HepG2 (cell line): Measurements from ENCODE around the gene EIF4G2. TPM values are rescaled to one million over a fixed set of nuclear protein-coding genes. Genes with fewer than 3 reads are reported as not detected.

Source experiments
- ASH2L ChIP-seq: fragments of 300-600, 200-600 bp; sonication (generic); IDR thresholded peaks from 2 replicates; pipeline ENCODE4 v1.7.0; 2017; ENCODE audit warnings: low read depth, mild to moderate bottlenecking, moderate library complexity, mixed read lengths, low read length; ENCODE audit not compliant: insufficient read length
- BORCS8-MEF2B ChIP-seq: sonication (generic); formaldehyde crosslinking; IDR thresholded peaks from 2 replicates; pipeline ENCODE4 v1.8.0; 2022; ENCODE audit warnings: mild to moderate bottlenecking, missing genetic modification reagents
- CBX2 ChIP-seq, 2 experiments: fragments of 200-600 bp in 1 of 2; sonication (generic); formaldehyde crosslinking in 1 of 2; IDR thresholded peaks; 2 replicates each; pipeline versions ENCODE4 v1.7.0 to v1.8.1; 2018 to 2022; ENCODE audit warnings: low read depth in 2 of 2, low read length in 1 of 2, mild to moderate bottlenecking in 1 of 2, missing genetic modification reagents in 1 of 2
- FOXA1 ChIP-seq, 2 experiments: fragments of 450-650 bp in 1 of 2; sonication (generic) in 1 of 2; formaldehyde crosslinking in 1 of 2; IDR thresholded peaks; 2 replicates each; pipeline versions ENCODE4 v1.4.0 to v1.6.1; 2016 to 2020; ENCODE audit warnings: missing genetic modification reagents in 1 of 2
- HNRNPLL ChIP-seq: fragments of 200-400 bp; formaldehyde crosslinking; IDR thresholded peaks from 2 replicates; pipeline ENCODE4 v1.6.1; 2017; ENCODE audit warnings: mild to moderate bottlenecking, low read depth, low read length; ENCODE audit not compliant: poor library complexity, severe bottlenecking
- KDM5A ChIP-seq: fragments of 200-600 bp; sonication (generic); IDR thresholded peaks from 2 replicates; pipeline ENCODE4 v1.7.0; 2018; ENCODE audit warnings: antibody characterized with exemption, mild to moderate bottlenecking, low read length, borderline replicate concordance
- MIXL1 ChIP-seq: IDR thresholded peaks from 2 replicates; pipeline ENCODE4 v1.6.1; 2016
- MYNN ChIP-seq: sonication (generic); formaldehyde crosslinking; IDR thresholded peaks from 2 replicates; pipeline ENCODE4 v1.4.0; 2020; ENCODE audit warnings: mild to moderate bottlenecking, low read depth, missing genetic modification reagents
- POLR2A ChIP-seq, 2 experiments: IDR thresholded peaks; 2 replicates each; pipeline ENCODE4 v1.6.1; 2011; ENCODE audit warnings: low read depth in 2 of 2, low read length in 2 of 2, mild to moderate bottlenecking in 1 of 2, moderate library complexity in 1 of 2; ENCODE audit not compliant: insufficient read depth in 1 of 2
- RARA ChIP-seq: IDR thresholded peaks from 2 replicates; pipeline ENCODE4 v1.6.1; 2016; ENCODE audit warnings: missing genetic modification reagents, missing compliant biosample characterization
- SMARCC2 ChIP-seq: fragments of 450-650 bp; IDR thresholded peaks from 2 replicates; pipeline ENCODE4 v1.6.1; 2017; ENCODE audit warnings: antibody characterized with exemption, mild to moderate bottlenecking
- SNAPC4 ChIP-seq: sonication (generic); formaldehyde crosslinking; IDR thresholded peaks from 2 replicates; pipeline ENCODE4 v1.4.0; 2020; ENCODE audit warnings: mild to moderate bottlenecking, missing genetic modification reagents
- SNRNP70 ChIP-seq: fragments of 200-400 bp; formaldehyde crosslinking; IDR thresholded peaks from 2 replicates; pipeline ENCODE4 v1.6.1; 2017; ENCODE audit warnings: mild to moderate bottlenecking, low read depth, low read length, moderate library complexity
- SRSF1 ChIP-seq: fragments of 200-400 bp; formaldehyde crosslinking; optimal IDR thresholded peaks from 2 replicates; pipeline ENCODE3; 2017; ENCODE audit warnings: mild to moderate bottlenecking, low read depth, low read length, moderate library complexity
- ZNF142 ChIP-seq: sonication (generic); formaldehyde crosslinking; IDR thresholded peaks from 2 replicates; pipeline ENCODE4 v1.4.0; 2020; ENCODE audit warnings: missing genetic modification reagents
- ZNF441 ChIP-seq: sonication (generic); formaldehyde crosslinking; IDR thresholded peaks from 2 replicates; pipeline ENCODE4 v1.7.0; 2021; ENCODE audit warnings: missing genetic modification reagents, borderline replicate concordance
- ZNF746 ChIP-seq: sonication (generic); formaldehyde crosslinking; IDR thresholded peaks from 2 replicates; pipeline ENCODE4 v1.8.0; 2022; ENCODE audit warnings: mild to moderate bottlenecking, missing genetic modification reagents
- ZNF780A ChIP-seq: sonication (generic); formaldehyde crosslinking; IDR thresholded peaks from 2 replicates; pipeline ENCODE4 v1.8.0; 2022; ENCODE audit warnings: mild to moderate bottlenecking, missing genetic modification reagents, moderate library complexity
- polyA plus RNA-seq, 8 experiments: library from polyadenylated mRNA; depleted of rRNA in 3 of 8; stranded (reverse) in 7 of 8; unstranded in 1 of 8; fragments of >200 nt; fragmentation: Illumina TruSeq in 4 of 8; extraction: Trizol in 4 of 8; gene quantifications; 2 replicates each; pipeline versions ENCODE4 v1.2.1 to v1.2.3, GENCODE V29; 2011 to 2016; ENCODE audit warnings: low read depth in 4 of 8, missing spikeins in 1 of 8, mixed read lengths in 1 of 8; ENCODE audit not compliant: insufficient read depth in 1 of 8
- total RNA-seq, 5 experiments: library from RNA; depleted of rRNA; stranded (reverse); fragments of >200 nt; fragmentation: Illumina TruSeq; extraction: Trizol; gene quantifications; 2 replicates each; pipeline ENCODE4 v1.2.3, GENCODE V29; 2016; ENCODE audit warnings: low read depth in 1 of 5

The EIF4G2 gene
- total and polyA plus RNA-seq, 2 of the 13 experiments (the other 11 are each of a cell fraction or from before 2014, with no cell fraction given): 362 to 546 TPM

GRCh38 chr11:10808553-10809372 lies at the start of gene EIF4G2 (continued):
- TF ChIP-seq ASH2L (peak; percentile 68), MYNN (CRISPR knock-in tag) (no peak; the same call in none of the 2 replicates), RARA (CRISPR knock-in tag) (peak; percentile 52), CBX2 (IDR thresholded peaks at IDR 0.05; ENCODE audit: low read depth, low read length) (no peak), CBX2 (CRISPR knock-in tag; IDR thresholded peaks at IDR 0.05; ENCODE audit: low read depth) (no peak), SMARCC2 (no peak), ZNF780A (peak; percentile 50; the same call in 1 of the 2 replicates), POLR2A (IDR thresholded peaks at IDR 0.05; ENCODE audit: insufficient read depth in 1 of 2, low read depth in 2 of 2, low read length in 2 of 2) (peak; percentile 100), ZNF441 (CRISPR knock-in tag) (peak; percentile 59; the same call in 1 of the 2 replicates), SRSF1 (peak; percentile 99), SNRNP70 (peak; percentile 96), ZNF142 (CRISPR knock-in tag) (peak; percentile 65; the same call in 1 of the 2 replicates), HNRNPLL (peak; percentile 100), KDM5A (peak; percentile 65; the same call in 1 of the 2 replicates), BORCS8-MEF2B (CRISPR knock-in tag) (peak; percentile 43; the same call in 1 of the 2 replicates), MIXL1 (peak; percentile 50; the same call in 1 of the 2 replicates), SNAPC4 (0 out of 2 replicates have a peak, but pooled peaks have one; percentile 74), FOXA1 (IDR thresholded peaks at IDR 0.05) (no peak), FOXA1 (CRISPR knock-in tag; IDR thresholded peaks at IDR 0.05) (no peak), ZNF746 (peak; percentile 45; the same call in 1 of the 2 replicates)
